ENCODE data around the gene TDP2.
"Not testable (repeated sequence)": the region's sequence is repeated elsewhere in the genome, so short reads cannot be mapped to it uniquely, and the experiment has no call there.

Gene TDP2

DNA sequence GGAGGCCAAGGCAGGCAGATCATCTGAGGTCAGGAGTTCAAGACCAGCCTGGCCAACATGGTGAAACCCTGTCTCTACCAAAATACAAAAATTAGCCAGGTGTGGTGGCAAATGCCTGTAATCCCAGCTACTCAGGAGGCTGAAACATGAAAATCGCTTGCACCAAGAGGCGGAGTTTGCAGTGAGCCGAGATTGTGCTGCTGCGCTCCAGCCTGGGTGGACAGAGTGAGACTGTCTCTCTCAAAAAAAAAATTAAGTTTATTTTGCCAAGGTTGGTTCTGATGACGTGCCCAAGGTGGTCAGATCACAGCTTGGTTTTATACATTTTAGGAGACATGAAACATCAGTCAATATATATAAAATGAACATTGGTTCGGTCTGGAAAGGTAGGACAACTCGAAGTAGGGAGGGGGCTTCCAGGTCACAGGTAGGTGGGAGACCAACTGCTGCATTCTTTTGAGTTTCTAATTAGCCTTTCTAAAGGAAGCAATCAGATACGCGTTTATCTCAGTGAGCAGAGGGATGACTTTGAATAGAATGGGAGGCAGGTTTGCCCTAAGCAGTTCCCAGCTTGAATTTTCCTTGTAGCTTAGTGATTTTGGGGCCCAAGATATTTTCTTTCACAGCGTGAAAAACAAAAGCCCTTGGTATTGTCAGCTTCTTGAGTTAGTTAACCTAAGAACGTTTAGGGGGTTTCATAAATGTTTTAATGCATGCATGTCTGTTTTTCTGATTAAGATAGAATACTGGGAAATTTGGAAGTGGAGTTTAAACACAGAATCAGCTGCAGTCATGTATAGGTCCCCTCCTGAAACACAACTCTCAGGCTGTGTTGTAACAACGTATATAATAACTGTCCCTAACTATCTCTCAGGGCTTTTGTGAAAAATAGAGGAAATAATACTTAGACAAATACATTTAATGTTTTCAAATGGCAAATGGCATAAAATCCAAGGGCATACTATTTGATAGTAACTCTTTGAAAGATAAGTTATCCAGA is 16.9 kb upstream of the TDP2 start:
- DNase-seq (ENCODE audit: low read depth, low spot score) = no peak

- DNase-seq (ENCODE audit: low read depth, low spot score) = no peak
Observed at GRCh38 chr6:24680582-24680981, 13.9 kb upstream of the TDP2 start.

GRCh38 chr6:24678792-24679352 is 12.2 kb upstream of the TDP2 start:
- DNase-seq (ENCODE audit: low read depth, low spot score) = not testable (repeated sequence)

DNA sequence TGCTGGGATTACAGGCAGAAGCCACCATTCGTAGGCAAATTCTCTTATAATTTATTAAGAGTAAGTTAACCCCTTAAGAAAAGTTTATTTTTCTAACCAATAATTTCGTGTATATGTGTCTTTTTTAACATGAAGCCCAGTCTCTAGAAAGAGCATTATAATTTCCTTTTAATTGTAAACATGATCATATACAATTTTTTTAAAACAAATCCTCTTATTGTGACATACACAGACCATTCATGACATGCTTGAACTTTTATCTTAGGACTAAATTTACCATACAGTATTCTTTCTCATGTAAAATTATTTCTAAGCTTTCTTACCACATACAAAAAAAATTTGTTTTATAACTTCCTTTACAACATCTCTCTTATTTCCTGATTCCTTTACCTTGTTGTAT is 6.9 kb upstream of the TDP2 start:
- no peak for DNase-seq (ENCODE audit: low read depth, low spot score)

- no peak for DNase-seq (ENCODE audit: low read depth, low spot score)
Observed at GRCh38 chr6:24672620-24673182, 6.0 kb upstream of the TDP2 start.

DNA sequence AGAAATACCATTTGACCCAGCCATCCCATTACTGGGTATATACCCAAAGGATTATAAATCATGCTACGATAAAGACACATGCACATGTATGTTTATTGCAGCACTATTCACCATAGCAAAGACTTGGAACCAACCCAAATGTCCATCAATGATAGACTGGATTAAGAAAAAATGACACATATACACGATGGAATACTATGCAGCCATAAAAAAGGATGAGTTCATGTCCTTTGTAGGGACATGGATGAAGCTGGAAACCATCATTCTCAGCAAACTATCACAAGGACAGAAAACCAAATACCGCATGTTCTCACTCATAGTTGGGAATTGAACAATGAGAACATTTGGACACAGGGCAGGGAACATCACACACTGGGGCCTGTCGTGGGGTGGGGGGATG is 4.4 kb upstream of the TDP2 start:
- DNase-seq (ENCODE audit: low read depth, low spot score) = not testable (repeated sequence)

DNA sequence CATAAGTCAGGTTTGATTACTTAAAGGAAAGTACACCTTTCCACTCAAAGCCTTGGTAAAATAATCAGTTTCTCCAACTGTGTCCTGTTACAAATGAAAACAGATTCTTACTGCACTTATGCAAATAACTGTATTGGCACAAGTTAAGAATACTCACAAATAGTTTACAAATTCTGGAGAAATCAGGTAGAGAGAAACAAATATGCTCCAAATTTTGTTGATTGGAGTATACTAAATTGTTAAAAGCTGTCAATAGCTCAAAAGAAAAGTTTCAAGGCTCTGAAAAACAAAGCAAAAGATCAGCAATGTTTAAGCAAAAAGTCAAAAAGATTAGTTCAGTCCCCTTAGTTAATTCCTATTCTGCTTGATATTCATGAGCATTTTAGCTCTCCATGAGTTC is 3.8 kb upstream of the TDP2 start:
- not testable (repeated sequence) for DNase-seq (ENCODE audit: low read depth, low spot score)

GRCh38 chr6:24668997-24669361 is 2.3 kb upstream of the TDP2 start:
- no peak for DNase-seq (ENCODE audit: low read depth, low spot score)

DNA sequence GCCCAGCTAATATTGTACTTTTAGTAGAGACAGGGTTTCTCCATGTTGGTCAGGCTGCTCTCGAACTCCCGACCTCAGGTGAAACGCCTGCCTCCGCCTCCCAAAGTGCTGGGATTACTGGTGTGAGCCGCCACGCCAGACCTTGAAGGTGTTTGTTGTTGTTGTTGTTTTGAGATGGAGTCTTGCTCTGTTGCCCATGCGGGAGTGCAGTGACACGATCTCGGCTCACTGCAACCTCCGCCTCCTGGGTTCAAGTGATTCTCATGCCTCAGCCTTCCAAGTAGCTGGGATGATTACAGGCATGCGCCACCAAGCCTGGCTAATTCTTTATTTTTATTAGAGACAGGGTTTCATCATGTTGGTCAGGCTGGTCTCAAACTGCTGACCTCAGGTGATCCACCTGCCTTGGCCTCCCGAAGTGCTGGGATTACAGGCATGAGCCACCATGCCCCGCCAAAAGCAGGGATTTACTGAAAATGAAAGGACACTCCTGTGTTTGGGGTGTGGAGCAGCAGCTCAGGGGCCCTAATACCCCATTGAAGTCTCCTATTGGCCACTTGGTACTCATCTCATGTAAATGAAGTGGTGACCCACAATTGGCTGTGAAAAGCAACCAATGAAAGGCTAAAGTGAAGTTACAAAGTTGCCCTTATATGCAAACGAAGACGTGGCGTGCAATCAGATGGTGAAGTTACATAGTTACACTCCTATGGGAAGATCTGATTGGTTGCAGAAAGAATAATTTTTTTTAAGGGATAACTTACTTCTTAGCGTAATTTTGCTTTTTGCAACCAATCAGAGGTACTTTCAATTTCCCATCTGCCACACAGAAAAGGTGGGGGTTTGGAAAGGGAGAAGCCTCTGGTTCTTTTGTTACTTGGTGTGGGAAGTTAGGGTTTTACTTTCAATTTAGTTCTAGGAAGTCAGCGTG is 1.6 kb upstream of the TDP2 start:
- not testable (repeated sequence) for DNase-seq (ENCODE audit: low read depth, low spot score)

DNA sequence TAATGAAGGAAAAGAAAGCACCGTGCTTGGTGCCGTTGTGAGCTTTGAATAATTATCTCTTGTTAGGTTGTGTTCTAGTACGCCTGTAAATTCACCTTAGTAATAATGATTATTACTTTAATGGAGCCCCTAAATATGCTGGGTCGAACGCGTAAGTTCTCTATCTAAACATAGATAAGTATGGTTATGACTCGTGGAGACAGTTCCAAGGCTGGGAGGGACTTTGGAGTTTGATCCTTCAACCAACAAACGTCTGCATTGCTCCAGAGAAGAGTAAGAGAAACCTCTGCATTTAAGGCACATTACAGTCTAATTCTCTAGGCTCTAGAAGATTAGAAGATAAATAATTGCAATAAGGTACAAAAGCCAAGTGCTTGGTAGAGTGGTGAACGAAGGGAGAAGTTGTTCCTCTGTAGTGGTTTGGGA is 692 bp upstream of the TDP2 start:
- no peak for DNase-seq (ENCODE audit: low read depth, low spot score)

GRCh38 chr6:24666097-24666640 is 530 bp downstream of the TDP2 start:
- no peak for DNase-seq (ENCODE audit: low read depth, low spot score)

- no peak for DNase-seq (ENCODE audit: low read depth, low spot score)
Observed at GRCh38 chr6:24664046-24664987, 2.4 kb downstream of the TDP2 start.

- no peak for DNase-seq (ENCODE audit: low read depth, low spot score)
Observed at GRCh38 chr6:24663189-24663588, 3.5 kb downstream of the TDP2 start.

- no peak for DNase-seq (ENCODE audit: low read depth, low spot score)
Observed at GRCh38 chr6:24662236-24662635, 4.5 kb downstream of the TDP2 start.

DNA sequence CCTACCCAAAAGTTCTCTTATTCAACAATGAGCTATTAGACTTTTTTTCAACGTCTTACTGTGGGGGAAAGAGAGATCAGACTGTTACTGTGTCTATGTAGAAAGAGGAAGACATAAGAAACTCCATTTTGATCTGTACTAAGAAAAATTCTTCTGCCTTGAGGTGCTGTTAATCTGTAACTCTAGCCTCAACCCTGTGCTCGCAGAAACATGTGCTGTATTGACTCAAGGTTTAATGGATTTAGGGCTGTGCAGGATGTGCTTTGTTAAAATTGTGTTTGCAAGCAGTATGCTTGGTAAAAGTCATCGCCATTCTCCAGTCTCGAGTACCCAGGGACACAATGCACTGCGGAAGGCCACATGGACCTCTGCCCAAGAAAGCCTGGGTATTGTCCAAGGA is 4.9 kb downstream of the TDP2 start:
- not testable (repeated sequence) for DNase-seq (ENCODE audit: low read depth, low spot score)

DNA sequence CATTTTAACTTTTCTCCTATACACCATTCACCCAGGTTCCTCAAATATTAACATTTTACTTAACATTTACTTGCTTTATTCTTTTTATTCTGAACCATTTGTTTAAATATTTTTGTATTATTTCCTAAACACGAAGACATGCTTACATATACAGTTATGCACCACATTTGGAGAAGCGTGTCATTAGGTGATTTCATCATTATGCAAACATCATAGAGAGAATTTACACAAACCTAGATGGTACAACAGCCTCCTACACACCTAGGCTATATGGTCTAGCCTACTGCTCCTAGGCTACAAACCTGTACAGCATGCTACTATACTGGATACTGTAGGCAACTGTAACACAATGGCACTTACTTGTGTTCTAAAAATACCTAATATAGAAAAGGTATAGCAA is 6.6 kb downstream of the TDP2 start:
- no peak for DNase-seq (ENCODE audit: low read depth, low spot score)

DNA sequence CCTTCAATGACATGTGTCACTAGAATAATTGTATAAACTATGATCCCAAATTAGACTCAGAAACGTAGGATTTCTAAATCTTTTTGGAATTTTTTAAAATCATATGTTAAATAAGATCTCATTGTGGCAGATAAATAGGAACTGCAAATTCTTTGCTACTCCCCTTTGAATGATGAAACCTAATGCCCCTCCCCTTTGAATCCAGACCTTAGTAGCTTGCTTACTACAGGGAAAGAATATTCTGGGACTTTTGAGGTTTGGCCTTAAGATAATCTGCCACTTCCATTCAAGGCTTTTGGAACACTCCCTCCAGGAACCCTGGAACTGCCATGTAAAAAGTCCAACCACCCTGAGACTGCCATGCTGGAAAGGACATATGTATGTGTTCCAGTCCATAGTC is 7.1 kb downstream of the TDP2 start:
- DNase-seq (ENCODE audit: low read depth, low spot score) = no peak

DNA sequence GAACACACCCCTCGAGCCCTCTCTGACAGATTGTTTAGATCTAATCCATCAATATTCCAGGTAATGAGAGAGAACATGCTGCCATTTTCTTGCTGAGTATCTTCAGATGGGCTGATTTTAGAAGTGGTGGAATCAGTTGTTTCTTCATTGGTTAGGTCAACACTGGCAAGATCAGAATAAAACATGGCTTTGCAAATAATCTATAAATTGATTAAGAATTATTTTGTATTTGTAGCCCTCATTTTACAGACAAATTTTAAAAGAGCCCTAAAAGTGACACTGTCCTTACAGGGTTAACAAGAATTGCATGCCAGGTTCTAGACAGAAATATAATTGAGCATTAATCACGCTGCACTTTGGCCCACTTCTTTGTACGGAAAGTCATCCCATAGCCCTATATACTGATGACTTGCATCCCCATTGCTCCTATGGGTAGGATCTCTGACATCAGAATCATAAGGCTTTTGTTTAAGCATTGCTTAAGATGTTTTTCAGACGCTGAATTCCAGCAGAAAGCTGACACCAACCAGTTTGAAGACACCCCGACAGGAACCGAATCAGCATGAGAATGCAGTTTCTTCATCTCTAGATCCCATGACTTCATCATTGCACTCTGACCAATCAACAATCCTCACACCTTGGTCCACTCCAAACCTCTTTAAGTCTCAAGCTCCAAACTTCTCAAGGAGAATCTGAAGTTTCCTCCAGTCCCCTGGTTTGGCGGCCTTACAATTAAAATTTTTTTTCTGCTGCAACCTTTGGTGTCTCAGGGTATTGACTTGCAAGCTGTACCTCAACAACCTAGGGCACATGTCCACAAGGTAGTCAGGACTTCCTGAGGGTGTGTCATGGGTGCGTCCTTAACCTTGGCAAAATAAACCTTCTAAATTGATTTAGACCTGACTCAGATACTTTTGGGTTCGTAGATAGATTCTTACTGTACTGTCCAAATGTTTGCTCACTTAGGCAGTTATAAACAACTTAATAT is 7.8 kb downstream of the TDP2 start:
- DNase-seq (ENCODE audit: low read depth, low spot score) = no peak

DNA sequence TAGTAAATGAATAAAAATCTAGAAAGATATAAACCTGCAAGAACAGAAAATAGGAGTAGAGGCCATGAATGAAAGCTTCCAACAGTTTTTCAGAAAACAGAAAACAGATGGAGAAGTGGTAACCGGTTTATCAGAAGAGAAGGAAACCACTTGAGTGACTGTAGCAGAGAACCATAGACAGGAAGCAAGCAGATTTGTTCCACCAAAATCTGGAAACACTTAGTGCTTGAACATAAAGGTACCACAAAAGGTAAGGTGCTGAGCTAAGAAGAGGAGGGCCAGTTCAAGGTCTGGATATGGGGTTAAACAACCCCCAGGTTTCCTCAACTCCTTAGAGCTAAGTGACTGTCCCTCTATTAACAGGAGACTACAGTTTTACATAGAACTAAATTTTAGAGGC is 11.5 kb downstream of the TDP2 start:
- no peak for DNase-seq (ENCODE audit: low read depth, low spot score)
